Middle frontal gyrus (tissue), 1 donor: ENCODE results near the gene IFITM1.
"Not testable (repeated sequence)": the region's sequence is repeated elsewhere in the genome, so short reads cannot be mapped to it uniquely, and the experiment has no call there.

Experiments used
- DNase-seq: peaks from one replicate; pipeline ENCODE4 v3.0.0-alpha.2; 2015; ENCODE audit warnings: low spot score; ENCODE audit errors: extremely low spot score

The IFITM1 gene

GRCh38 chr11:340539-341512, 27.0 kb downstream of the IFITM1 start:
- DNase-seq, result no peak

- no peak for DNase-seq
These were observed 28.5 kb downstream of the IFITM1 start for GRCh38 chr11:342328-342727.

- no peak for DNase-seq
These were observed 31.2 kb downstream of the IFITM1 start for GRCh38 chr11:344836-345578.

- DNase-seq, result no peak
These were observed 32.7 kb downstream of the IFITM1 start for GRCh38 chr11:346529-346928.

- not testable (repeated sequence) for DNase-seq
These were observed 35.6 kb downstream of the IFITM1 start for GRCh38 chr11:349270-349954.

- DNase-seq, result not testable (repeated sequence)
These were observed 36.3 kb downstream of the IFITM1 start for GRCh38 chr11:350033-350722.

GRCh38 chr11:350723-351255, 36.9 kb downstream of the IFITM1 start:
- no peak for DNase-seq

- no peak for DNase-seq
These were observed 37.6 kb downstream of the IFITM1 start for GRCh38 chr11:351411-351810.

GRCh38 chr11:352456-353031, 38.7 kb downstream of the IFITM1 start:
- DNase-seq, result no peak

GRCh38 chr11:353179-353873, 39.5 kb downstream of the IFITM1 start:
- peak; percentile 26 for DNase-seq

- DNase-seq, result no peak
These were observed 42.0 kb downstream of the IFITM1 start for GRCh38 chr11:355581-356458.

GRCh38 chr11:356610-357009, 42.8 kb downstream of the IFITM1 start:
- DNase-seq, result no peak

- DNase-seq, result no peak
These were observed 43.7 kb downstream of the IFITM1 start for GRCh38 chr11:357582-357981.

- no peak for DNase-seq
These were observed 44.4 kb downstream of the IFITM1 start for GRCh38 chr11:358129-358800.

- no peak for DNase-seq
These were observed 45.4 kb downstream of the IFITM1 start for GRCh38 chr11:359181-359714.

- DNase-seq, result no peak
These were observed 46.8 kb downstream of the IFITM1 start for GRCh38 chr11:360326-361280.
